GM23248 (cell line): Measurements from ENCODE around the gene PIGQ.

ENCODE experiments used
- EZH2 ChIP-seq: fragments of 200-600 bp; sonication (generic); IDR thresholded peaks from 2 replicates; pipeline ENCODE4 v1.6.1; 2018; ENCODE audit warnings: antibody characterized with exemption, mild to moderate bottlenecking; ENCODE audit not compliant: insufficient read depth, poor library complexity, severe bottlenecking
- EZH2phosphoT487 ChIP-seq: fragments of 200-600 bp; sonication (generic); IDR thresholded peaks from 2 replicates; pipeline ENCODE4 v1.6.1; 2018; ENCODE audit warnings: antibody characterized with exemption, moderate library complexity, mild to moderate bottlenecking, low read depth; ENCODE audit not compliant: insufficient read depth

- TF ChIP-seq EZH2 (no peak), EZH2phosphoT487 (no peak)
These were observed 9.2 kb downstream of the PIGQ start for GRCh38 chr16:578870-579405.
